K562 (cell line): ENCODE results near the gene GCK. TPM values are rescaled to one million over a fixed set of nuclear protein-coding genes. Genes with fewer than 3 reads are reported as not detected.

Experiments used
- ATAC-seq: fragments of 200-7000 bp; cut with Tn5 transposase; 3 replicates; pipeline ENCODE4 v1.9.1; 2020; ENCODE audit warnings: moderate library complexity
- BruUV-seq: library from RNA; stranded (reverse); fragments of 400-500 nt; replicated peaks from 2 replicates; lab custom pipeline; 2021; lab: Mats Ljungman, UMichigan
- CTCF ChIA-PET: fragments of 300-600 bp; formaldehyde crosslinking; extraction: SDS; loops from one replicate; lab custom pipeline; 2021; ENCODE audit warnings: low intra/inter-chr PET ratio; lab: Yijun Ruan, JAX
- POLR2A ChIA-PET: fragments of 300-600, 350-650 bp; sonication (Branson Sonifier 250); formaldehyde crosslinking; extraction: SDS; loops from one replicate; lab custom pipeline; 2021; ENCODE audit warnings: antibody characterized with exemption, inconsistent platforms; lab: Yijun Ruan, JAX
- DNase-seq, 4 experiments: peaks; one replicate each; pipeline versions ENCODE4 v3.0.0 to v3.0.0-alpha.2; 2011 to 2018; ENCODE audit warnings: low spot score in 3 of 4, mixed read lengths in 3 of 4; ENCODE audit errors: extremely low read depth in 1 of 4
- FAIRE-seq: peaks from 2 replicates; lab custom pipeline; 2011; peaks lifted over from hg19 to GRCh38; lab: Jason Lieb, UNC
- H2AFZ ChIP-seq: 2 replicates; pipeline ENCODE4 v1.6.0; 2011; ENCODE audit warnings: low read depth, low read length, control low read depth, inconsistent platforms
- H3K27ac ChIP-seq: fragments of 200-600 bp; 3 replicates; pipeline ENCODE4 v1.8.0; 2011; ENCODE audit warnings: low read depth, mild to moderate bottlenecking, control low read depth, inconsistent platforms, low read length, moderate library complexity, mixed read lengths; ENCODE audit errors: extremely low read depth
- H3K27me3 ChIP-seq, 2 experiments: fragments of 300-600 bp in 1 of 2; 2 replicates in 1 of 2; 3 replicates in 1 of 2; pipeline versions ENCODE4 v1.6.0 to v1.8.0; 2011; ENCODE audit warnings: inconsistent platforms in 2 of 2, low read length in 2 of 2, mild to moderate bottlenecking in 1 of 2, mixed read lengths in 1 of 2, moderate library complexity in 1 of 2; ENCODE audit not compliant: control insufficient read depth in 2 of 2, insufficient read depth in 2 of 2
- H3K36me3 ChIP-seq: fragments of 300-600 bp; 3 replicates; pipeline ENCODE4 v1.8.0; 2011; ENCODE audit warnings: mild to moderate bottlenecking, low read length, inconsistent platforms; ENCODE audit not compliant: control insufficient read depth, insufficient read depth
- H3K4me1 ChIP-seq, 2 experiments: fragments of 200-600 bp in 1 of 2; replicated peaks in 1 of 2; 2 replicates in 1 of 2; 3 replicates in 1 of 2; pipeline versions ENCODE4 v1.5.1 to v1.8.0; 2011; ENCODE audit warnings: inconsistent platforms in 2 of 2, low read length in 2 of 2, mild to moderate bottlenecking in 1 of 2, mixed read lengths in 1 of 2, moderate library complexity in 1 of 2; ENCODE audit not compliant: control insufficient read depth in 2 of 2, insufficient read depth in 2 of 2
- H3K4me2 ChIP-seq: 2 replicates; pipeline ENCODE4 v1.6.1; 2011; ENCODE audit warnings: low read length, control low read depth, inconsistent platforms, mixed read lengths; ENCODE audit not compliant: insufficient read depth
- H3K4me3 ChIP-seq: fragments of 200-600 bp; sonication (generic), shearing (Covaris generic); 2 replicates; pipeline ENCODE4 v1.5.1; 2016; ENCODE audit warnings: control low read depth, inconsistent platforms
- H3K79me2 ChIP-seq: fragments of 200-600 bp; 3 replicates; pipeline ENCODE4 v1.8.0; 2011; ENCODE audit warnings: low read length, inconsistent platforms; ENCODE audit not compliant: control insufficient read depth, insufficient read depth
- H3K9ac ChIP-seq, 2 experiments: 2 replicates each; pipeline versions ENCODE4 v1.6.0 to v1.6.1; 2011; ENCODE audit warnings: low read depth in 2 of 2, low read length in 2 of 2, control low read depth in 1 of 2, inconsistent platforms in 1 of 2, mild to moderate bottlenecking in 1 of 2, mixed read lengths in 1 of 2; ENCODE audit not compliant: insufficient read depth in 1 of 2
- H3K9me1 ChIP-seq: one replicate; pipeline ENCODE4 v1.6.0; 2011; ENCODE audit warnings: inconsistent platforms, mild to moderate bottlenecking, low read length, moderate library complexity; ENCODE audit not compliant: control insufficient read depth, insufficient read depth
- H3K9me3 ChIP-seq: replicated peaks from 2 replicates; pipeline ENCODE4 v1.5.1; 2011; ENCODE audit warnings: low read depth, low read length, inconsistent platforms; ENCODE audit not compliant: control insufficient read depth, insufficient read depth
- H4K20me1 ChIP-seq: replicated peaks from 2 replicates; pipeline ENCODE4 v1.6.1; 2011; ENCODE audit warnings: low read length, inconsistent platforms, mixed read lengths; ENCODE audit not compliant: control insufficient read depth, insufficient read depth
- ADNP ChIP-seq: fragments of 200-800 bp; sonication (Bioruptor generic); IDR thresholded peaks from 2 replicates; pipeline ENCODE4 v1.6.1; 2016; ENCODE audit warnings: missing genetic modification characterization, missing compliant biosample characterization
- CBX8 ChIP-seq: fragments of 200-600 bp; sonication (generic); IDR thresholded peaks from 2 replicates; pipeline ENCODE4 v1.6.1; 2012; ENCODE audit warnings: borderline replicate concordance, mixed run types, low read depth, mild to moderate bottlenecking, moderate library complexity, mixed read lengths, low read length, control low read depth, inconsistent platforms; ENCODE audit not compliant: poor library complexity, severe bottlenecking; ENCODE audit errors: extremely low read depth
- FOSL1 ChIP-seq: fragments of 200-800 bp; sonication (Bioruptor generic); conservative IDR thresholded peaks from 2 replicates; pipeline ENCODE4 v1.6.1; 2016; ENCODE audit warnings: missing genetic modification characterization, missing compliant biosample characterization
- KLF16 ChIP-seq: IDR thresholded peaks from 2 replicates; pipeline ENCODE4 v1.6.1; 2016; ENCODE audit warnings: antibody characterized with exemption
- MECOM ChIP-seq: fragments of 250-450 bp; sonication (Bioruptor Pico); IDR thresholded peaks from 2 replicates; pipeline ENCODE4 v1.8.0; 2022; ENCODE audit warnings: inconsistent platforms
- SUPT5H ChIP-seq: fragments of 450-650 bp; IDR thresholded peaks from 2 replicates; pipeline ENCODE4 v1.6.1; 2016
- TEAD4 ChIP-seq, 2 experiments: sonication (generic) in 1 of 2; formaldehyde crosslinking in 1 of 2; IDR thresholded peaks; 2 replicates each; pipeline versions ENCODE4 v1.6.1 to v1.8.0; 2012 to 2022; ENCODE audit warnings: borderline replicate concordance in 1 of 2, inconsistent platforms in 1 of 2, low read length in 1 of 2, mild to moderate bottlenecking in 1 of 2, missing genetic modification reagents in 1 of 2
- XRCC5 ChIP-seq: fragments of 200-400 bp; formaldehyde crosslinking; IDR thresholded peaks from 2 replicates; pipeline ENCODE4 v1.6.1; 2017; ENCODE audit warnings: low read depth, mild to moderate bottlenecking, low read length
- ZSCAN32 ChIP-seq: fragments of 450-650 bp; formaldehyde crosslinking; IDR thresholded peaks from 2 replicates; pipeline ENCODE4 v1.4.0; 2020; ENCODE audit warnings: mild to moderate bottlenecking, moderate library complexity
- WGBS: fragments of 100-300 bp; shearing (Covaris generic); methylation state at CpG from one replicate; pipeline ENCODE4 v1.1.6; 2016; ENCODE audit warnings: low coverage, mixed read lengths; ENCODE audit not compliant: insufficient coverage; ENCODE audit errors: missing lambda C conversion rate; 5-methylcytosine and 5-hydroxymethylcytosine counted together
- in situ Hi-C: fragments of 300-500 bp; cut with MboI; formaldehyde crosslinking; loops from 4 replicates; pipeline ENCODE4 v1.15.0; 2018; ENCODE audit warnings: inconsistent platforms, mixed read lengths
- intact Hi-C: fragments of 100-400 bp; cut with micrococcal nuclease; formaldehyde crosslinking; loops from 2 replicates; pipeline ENCODE4 v1.14.2; 2022
- polyA plus RNA-seq, 8 experiments: library from polyadenylated mRNA; depleted of rRNA in 4 of 8; stranded (reverse) in 5 of 8; unstranded in 3 of 8; fragments of >200 nt; fragmentation: Nextera tagmentation in 2 of 8; fragmentation: Illumina TruSeq in 1 of 8; extraction: Ambion mirVana in 2 of 8; extraction: Trizol in 1 of 8; gene quantifications; 2 replicates each; pipeline versions ENCODE4 v1.2.1 to v1.2.3, GENCODE V29; 2011 to 2014; ENCODE audit warnings: inconsistent platforms in 1 of 8, missing spikeins in 1 of 8
- total RNA-seq, 7 experiments: library from RNA; depleted of rRNA in 6 of 7; stranded (reverse); fragments of >200 nt in 6 of 7; fragmentation: Illumina TruSeq in 2 of 7; extraction: Trizol in 2 of 7; gene quantifications; 2 replicates each; pipeline versions ENCODE4 v1.2.1 to v1.2.3, GENCODE V29; 2011 to 2021; ENCODE audit warnings: low replicate concordance in 1 of 7
- TF ChIP-seq, protein P1 (sequence below): IDR thresholded peaks from 2 replicates; pipeline ENCODE4 v1.6.1; 2016; ENCODE audit warnings: missing genetic modification characterization, missing compliant biosample characterization

The GCK gene
- total and polyA plus RNA-seq, 9 of the 15 experiments (the other 6 are each of a cell fraction or from before 2014, with no cell fraction given) = 0.11 to 0.55 (median 0.16) TPM; not detected in 3

DNA sequence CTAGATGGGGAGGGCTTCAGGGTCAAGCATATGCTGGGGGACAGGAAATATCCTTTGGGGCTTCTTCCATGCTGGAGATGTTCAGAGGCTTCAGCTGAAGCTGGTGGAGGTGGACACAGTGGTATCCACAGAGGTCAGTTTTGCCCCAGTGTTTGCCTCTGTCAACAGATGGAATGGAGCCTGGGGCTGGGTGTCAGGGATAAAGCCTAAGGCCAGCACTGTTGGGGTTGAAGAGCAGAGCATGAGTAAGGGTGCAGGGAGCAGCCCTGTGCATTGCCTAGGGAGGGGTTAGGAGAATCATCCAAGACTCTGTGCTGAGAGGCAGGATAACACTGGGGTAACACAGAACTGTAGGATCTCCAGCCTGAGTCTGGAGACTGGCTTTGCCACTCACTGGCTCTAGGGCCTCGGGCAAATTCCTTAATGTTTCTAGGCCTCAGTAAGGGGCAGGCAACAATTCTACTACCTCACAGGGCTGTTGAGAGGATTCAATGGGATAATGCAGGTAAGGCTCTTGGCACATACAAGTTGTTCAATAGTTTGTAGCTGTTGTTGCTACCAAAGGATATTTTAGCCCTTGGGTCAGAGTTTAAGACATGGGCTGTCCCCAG lies 26.3 kb downstream of the GCK start (continued):
- no peak for TF ChIP-seq FOSL1 (tag)
- TF ChIP-seq TEAD4 (IDR thresholded peaks at IDR 0.05; ENCODE audit: low read length) = no peak
- TF ChIP-seq TEAD4 (CRISPR knock-in tag; IDR thresholded peaks at IDR 0.05; ENCODE audit: borderline replicate concordance) = no peak
- TF ChIP-seq XRCC5 = no peak
- TF ChIP-seq MECOM (CRISPR knock-in tag) = no peak
- TF ChIP-seq CBX8 = no peak
- TF ChIP-seq, protein P1, sequence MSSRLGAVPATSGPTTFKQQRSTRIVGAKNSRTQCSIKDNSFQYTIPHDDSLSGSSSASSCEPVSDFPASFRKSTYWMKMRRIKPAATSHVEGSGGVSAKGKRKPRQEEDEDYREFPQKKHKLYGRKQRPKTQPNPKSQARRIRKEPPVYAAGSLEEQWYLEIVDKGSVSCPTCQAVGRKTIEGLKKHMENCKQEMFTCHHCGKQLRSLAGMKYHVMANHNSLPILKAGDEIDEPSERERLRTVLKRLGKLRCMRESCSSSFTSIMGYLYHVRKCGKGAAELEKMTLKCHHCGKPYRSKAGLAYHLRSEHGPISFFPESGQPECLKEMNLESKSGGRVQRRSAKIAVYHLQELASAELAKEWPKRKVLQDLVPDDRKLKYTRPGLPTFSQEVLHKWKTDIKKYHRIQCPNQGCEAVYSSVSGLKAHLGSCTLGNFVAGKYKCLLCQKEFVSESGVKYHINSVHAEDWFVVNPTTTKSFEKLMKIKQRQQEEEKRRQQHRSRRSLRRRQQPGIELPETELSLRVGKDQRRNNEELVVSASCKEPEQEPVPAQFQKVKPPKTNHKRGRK (tag) = no peak
- no peak for TF ChIP-seq SUPT5H
- no peak for TF ChIP-seq ADNP

DNA sequence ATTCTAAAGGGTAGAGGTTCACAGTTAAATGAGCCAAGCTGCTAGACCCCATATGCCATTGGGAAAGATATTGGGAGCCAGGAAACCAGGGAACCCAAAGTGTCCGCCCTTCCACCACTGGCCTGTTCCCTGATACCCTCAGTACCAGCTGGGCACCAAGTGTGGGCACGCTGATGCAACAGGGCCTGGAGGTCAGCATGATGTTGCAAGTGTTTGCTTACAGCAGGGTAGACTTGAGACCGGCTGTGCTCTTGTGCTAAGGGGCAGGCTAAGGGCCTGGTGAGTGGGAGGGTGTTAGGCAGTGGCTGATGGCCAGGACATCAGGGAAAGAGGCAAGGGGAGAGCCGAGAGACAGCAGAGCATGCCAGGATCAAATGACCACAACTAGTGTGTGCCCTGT lies 27.1 kb downstream of the GCK start:
- H3K36me3 ChIP-seq = no peaks in the 10 kb centered on the region
- intact Hi-C loops (no loop called here), in situ Hi-C loops (no loop called here)
- no peaks in the 10 kb centered on the region; the same call in 1 of the 2 replicates for H4K20me1 ChIP-seq
- no peaks in the 10 kb centered on the region for H3K9me1 ChIP-seq
- DNase-seq (no peak), ATAC-seq (no peak), FAIRE-seq (no peak)
- no peak overlapping the region for H2AFZ ChIP-seq
- POLR2A ChIA-PET = no interaction called here
- no peak overlapping the region for H3K27ac ChIP-seq
- no peaks in the 10 kb centered on the region for H3K9me3 ChIP-seq
- peaks cover 0 to 17% of the 10 kb centered on the region in 2 experiments; a peak in 3 of 5 replicates for H3K4me1 ChIP-seq
- no peak overlapping the region for H3K4me3 ChIP-seq
- TF ChIP-seq ZSCAN32 (CRISPR knock-in tag) = no peak
- no peak for TF ChIP-seq KLF16
- H3K27me3 ChIP-seq = peaks cover 3 to 12% of the 10 kb centered on the region in 2 experiments; a peak in 3 of 5 replicates
- no TSS peak for BruUV-seq
- CTCF ChIA-PET = no interaction called here
- WGBS = 2% methylated on average over 4 of the region's 4 CpGs
- no peaks in the 10 kb centered on the region for H3K79me2 ChIP-seq
- no peak overlapping the region for H3K4me2 ChIP-seq
- H3K9ac ChIP-seq = peak overlapping the region in 1 of 2 experiments; percentile 43; a peak in 1 of 4 replicates
